Panc1 (cell line): ENCODE measurements around the gene EXOC3L1. TPM values are rescaled to one million over a fixed set of nuclear protein-coding genes. Genes with fewer than 3 reads are reported as not detected.

ENCODE experiments used
- ATAC-seq: fragments of 200-7000 bp; cut with Tn5 transposase; 2 replicates; pipeline ENCODE4 v1.9.1; 2020; ENCODE audit warnings: mild to moderate bottlenecking, moderate library complexity
- BruUV-seq: library from RNA; stranded (reverse); fragments of 400-500 nt; replicated peaks from 2 replicates; lab custom pipeline; 2021; lab: Mats Ljungman, UMichigan
- CTCF ChIA-PET: fragments of 300-600 bp; sonication (Branson Sonifier 250); formaldehyde crosslinking; loops from one replicate; lab custom pipeline; 2022; ENCODE audit warnings: antibody characterized with exemption; lab: Charles Lee
- POLR2A ChIA-PET: fragments of 300-600 bp; sonication (Branson Sonifier 250); formaldehyde crosslinking; loops from one replicate; lab custom pipeline; 2022; ENCODE audit warnings: antibody characterized with exemption; lab: Charles Lee
- DNase-seq: peaks from one replicate; pipeline ENCODE4 v3.0.0-alpha.2; 2010; ENCODE audit warnings: low read depth, low spot score
- H3K27ac ChIP-seq: 2 replicates; pipeline ENCODE4 v1.5.1; 2011; ENCODE audit warnings: mild to moderate bottlenecking, low read length, inconsistent platforms
- H3K27me3 ChIP-seq: fragments of 200-500 bp; sonication (Bioruptor generic); 2 replicates; pipeline ENCODE4 v1.6.0; 2014; ENCODE audit warnings: low read length, inconsistent platforms; ENCODE audit not compliant: control insufficient read depth, insufficient read depth
- H3K36me3 ChIP-seq: fragments of 200-500 bp; sonication (Bioruptor generic); 2 replicates; pipeline ENCODE4 v1.5.1; 2014; ENCODE audit warnings: inconsistent platforms, mild to moderate bottlenecking, low read length, moderate library complexity; ENCODE audit not compliant: control insufficient read depth, insufficient read depth
- H3K4me1 ChIP-seq: 2 replicates; pipeline ENCODE4 v1.5.1; 2011; ENCODE audit warnings: inconsistent platforms, mild to moderate bottlenecking, low read length, moderate library complexity; ENCODE audit not compliant: control insufficient read depth, insufficient read depth
- H3K4me3 ChIP-seq, 2 experiments: 2 replicates each; pipeline ENCODE4 v1.5.1; 2011 to 2012; ENCODE audit warnings: low read depth in 2 of 2, low read length in 2 of 2, mild to moderate bottlenecking in 2 of 2, inconsistent platforms in 1 of 2, moderate library complexity in 1 of 2
- H3K9me3 ChIP-seq: fragments of 200-500 bp; sonication (Bioruptor generic); 2 replicates; pipeline ENCODE4 v1.5.1; 2014; ENCODE audit warnings: low read depth, mild to moderate bottlenecking, inconsistent platforms, low read length, moderate library complexity; ENCODE audit not compliant: control insufficient read depth, insufficient read depth
- CTCF ChIP-seq: fragments of 450-650 bp; IDR thresholded peaks from 2 replicates; pipeline ENCODE4 v1.5.1; 2017; ENCODE audit warnings: mild to moderate bottlenecking
- POLR2AphosphoS5 ChIP-seq: IDR thresholded peaks from 2 replicates; pipeline ENCODE4 v1.6.1; 2012; ENCODE audit warnings: mild to moderate bottlenecking, low read depth, low read length, moderate library complexity
- REST ChIP-seq, 2 experiments: IDR thresholded peaks; 2 replicates each; pipeline ENCODE4 v1.6.1; 2011 to 2012; ENCODE audit warnings: low read depth in 2 of 2, control low read depth in 1 of 2, low read length in 1 of 2, mild to moderate bottlenecking in 1 of 2, moderate library complexity in 1 of 2; ENCODE audit not compliant: insufficient read depth in 1 of 2
- SIN3A ChIP-seq: IDR thresholded peaks from 2 replicates; pipeline ENCODE4 v1.6.1; 2012; ENCODE audit warnings: low read depth, mild to moderate bottlenecking, low read length, moderate library complexity, borderline replicate concordance; ENCODE audit not compliant: insufficient read depth
- TCF7L2 ChIP-seq: IDR thresholded peaks from 2 replicates; pipeline ENCODE4 v1.6.1; 2011; ENCODE audit warnings: mild to moderate bottlenecking, low read depth, low read length, inconsistent platforms
- in situ Hi-C: cut with HindIII; loops from 2 replicates; pipeline ENCODE4 v1.10.0; 2016; ENCODE audit warnings: low sequenced_read_pairs, low pct_unique_long_range_greater_than_20kb
- intact Hi-C: fragments of 100-400 bp; cut with micrococcal nuclease; formaldehyde crosslinking; loops from one replicate; pipeline ENCODE4 v1.10.0; 2022; ENCODE audit not compliant: unreplicated experiment
- total RNA-seq: library from RNA; stranded (reverse); gene quantifications from one replicate; pipeline ENCODE4 v1.2.1, GENCODE V29; 2021; ENCODE audit not compliant: unreplicated experiment

Gene EXOC3L1
- total RNA-seq, 1 experiment from 2014 or later = 0.41 TPM

GRCh38 chr16:67183627-67184452 lies 6.1 kb downstream of the EXOC3L1 start, which contains the start of gene MATCAP1:
MATCAP1 (minus strand) TSS chr16:67183963; CDS start chr16:67180610, 3,353 bp downstream.
- Histone ChIP-seq H3K27me3 (no peaks in the 10 kb centered on the region), H3K4me3 (peak within 1 kb of the TSS; percentile 65 to 87), H3K36me3 (peaks cover 4% of the 10 kb centered on the region; the same call in 1 of the 2 replicates), H3K27ac (peak within 1 kb of the TSS; percentile 77), H3K4me1 (peaks cover 8% of the 10 kb centered on the region), H3K9me3 (no peaks in the 10 kb centered on the region)
- intact Hi-C loops = loop anchor here (10.0 kb wide), 1 partner anchor 229 kb away; no protein-coding TSS in a partner anchor
- ChIA-PET POLR2A (no interaction called here), CTCF (no interaction called here)
- no TSS peak for BruUV-seq
- in situ Hi-C loops = no loop called here
- peak; percentile 45; the same call in 1 of the 2 replicates for TF ChIP-seq POLR2AphosphoS5
- no peak for TF ChIP-seq REST (IDR thresholded peaks at IDR 0.05; ENCODE audit: insufficient read depth in 1 of 2, low read depth in 2 of 2, low read length in 1 of 2)
- DNase-seq = peak; percentile 78
- peak; percentile 93 for ATAC-seq

GRCh38 chr16:67183284-67183626 lies 6.7 kb downstream of the EXOC3L1 start:
- intact Hi-C loops = loop anchor here (10.0 kb wide), 1 partner anchor 228 kb away; no protein-coding TSS in a partner anchor
- CTCF ChIA-PET = no interaction called here

More at GRCh38 chr16:67183284-67183626, 6.7 kb downstream of the EXOC3L1 start:
- peak overlapping the region; percentile 65 to 87 for H3K4me3 ChIP-seq
- BruUV-seq = no TSS peak
- POLR2A ChIA-PET = no interaction called here
- no peaks in the 10 kb centered on the region for H3K9me3 ChIP-seq
- H3K36me3 ChIP-seq = peaks cover 4% of the 10 kb centered on the region; the same call in 1 of the 2 replicates
- DNase-seq = no peak
- no peaks in the 10 kb centered on the region for H3K27me3 ChIP-seq
- in situ Hi-C loops = no loop called here
- TF ChIP-seq TCF7L2 = no peak
- TF ChIP-seq CTCF = no peak
- TF ChIP-seq SIN3A = no peak
- no peak for TF ChIP-seq POLR2AphosphoS5
- no peak for TF ChIP-seq REST (IDR thresholded peaks at IDR 0.05; ENCODE audit: insufficient read depth in 1 of 2, low read depth in 2 of 2, low read length in 1 of 2)
- peaks cover 8% of the 10 kb centered on the region for H3K4me1 ChIP-seq
- no peak for ATAC-seq
- H3K27ac ChIP-seq = peak overlapping the region; percentile 77
